NB4 (cell line): ENCODE results near the gene ZNF780A.

ENCODE experiments used
- MYC ChIP-seq: IDR thresholded peaks from 2 replicates; pipeline ENCODE4 v1.6.1; 2011; ENCODE audit warnings: low read depth, low read length
- POLR2A ChIP-seq: IDR thresholded peaks from 2 replicates; pipeline ENCODE4 v1.6.1; 2011; ENCODE audit warnings: mild to moderate bottlenecking; ENCODE audit not compliant: insufficient read length; ENCODE audit errors: extremely low read depth
- TF ChIP-seq, protein P1 (sequence below): IDR thresholded peaks from one replicate; pipeline ENCODE4 v1.5.1; 2012; ENCODE audit warnings: low read depth, low read length
- TF ChIP-seq, protein P2 (sequence below): IDR thresholded peaks from 2 replicates; pipeline ENCODE4 v1.6.1; 2011; ENCODE audit warnings: low read depth, low read length

DNA sequence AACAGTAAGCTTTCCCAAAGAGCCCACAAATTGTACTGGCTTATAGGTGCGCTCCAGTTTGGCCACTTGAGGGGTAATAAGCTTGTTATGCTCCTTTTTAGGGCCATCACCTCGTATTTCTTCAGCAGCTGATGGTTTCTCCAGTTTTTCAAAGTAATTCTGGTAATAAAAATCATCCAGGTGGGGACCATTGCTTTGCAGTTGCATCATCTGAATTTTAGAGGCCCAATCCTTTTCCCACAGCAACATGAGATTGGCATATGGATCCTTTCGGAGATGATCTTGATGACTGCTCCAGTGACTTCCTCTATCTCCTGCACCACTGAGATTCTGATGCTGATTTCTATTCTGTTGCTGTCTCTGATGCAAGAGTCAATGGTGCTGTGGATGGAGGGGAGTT is 66.8 kb downstream of the ZNF780A start:
- TF ChIP-seq, protein P1, sequence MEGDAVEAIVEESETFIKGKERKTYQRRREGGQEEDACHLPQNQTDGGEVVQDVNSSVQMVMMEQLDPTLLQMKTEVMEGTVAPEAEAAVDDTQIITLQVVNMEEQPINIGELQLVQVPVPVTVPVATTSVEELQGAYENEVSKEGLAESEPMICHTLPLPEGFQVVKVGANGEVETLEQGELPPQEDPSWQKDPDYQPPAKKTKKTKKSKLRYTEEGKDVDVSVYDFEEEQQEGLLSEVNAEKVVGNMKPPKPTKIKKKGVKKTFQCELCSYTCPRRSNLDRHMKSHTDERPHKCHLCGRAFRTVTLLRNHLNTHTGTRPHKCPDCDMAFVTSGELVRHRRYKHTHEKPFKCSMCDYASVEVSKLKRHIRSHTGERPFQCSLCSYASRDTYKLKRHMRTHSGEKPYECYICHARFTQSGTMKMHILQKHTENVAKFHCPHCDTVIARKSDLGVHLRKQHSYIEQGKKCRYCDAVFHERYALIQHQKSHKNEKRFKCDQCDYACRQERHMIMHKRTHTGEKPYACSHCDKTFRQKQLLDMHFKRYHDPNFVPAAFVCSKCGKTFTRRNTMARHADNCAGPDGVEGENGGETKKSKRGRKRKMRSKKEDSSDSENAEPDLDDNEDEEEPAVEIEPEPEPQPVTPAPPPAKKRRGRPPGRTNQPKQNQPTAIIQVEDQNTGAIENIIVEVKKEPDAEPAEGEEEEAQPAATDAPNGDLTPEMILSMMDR = no peak
- TF ChIP-seq, protein P2, sequence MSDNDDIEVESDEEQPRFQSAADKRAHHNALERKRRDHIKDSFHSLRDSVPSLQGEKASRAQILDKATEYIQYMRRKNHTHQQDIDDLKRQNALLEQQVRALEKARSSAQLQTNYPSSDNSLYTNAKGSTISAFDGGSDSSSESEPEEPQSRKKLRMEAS = no peak
- TF ChIP-seq MYC (no peak), POLR2A (no peak)
